ENCODE results near the gene TBL1XR1. TPM values are rescaled to one million over a fixed set of nuclear protein-coding genes. Genes with fewer than 3 reads are reported as not detected.

TBL1XR1 gene
- total and polyA plus RNA-seq, 2 donors (not counting 3 experiments of a cell fraction or from before 2014, with no cell fraction given), result 26.9 to 146 TPM

- no TSS peak for BruUV-seq (replicated peaks)
These were observed 86.9 kb downstream of the TBL1XR1 start for GRCh38 chr3:177110386-177110785.

More at GRCh38 chr3:177110386-177110785, 86.9 kb downstream of the TBL1XR1 start:
- POLR2A ChIA-PET, result no interaction called here
- FAIRE-seq (no peak), DNase-seq (ENCODE audit: low read depth, low spot score) (no peak)
- Histone ChIP-seq H3K4me1 (ENCODE audit: control insufficient read depth, extremely low read depth, insufficient read depth, low read length) (no peaks in the 10 kb centered on the region), H3K4me2 (ENCODE audit: insufficient read depth, low read length) (no peak overlapping the region), H3K27ac (ENCODE audit: insufficient read depth, low read depth, low read length) (no peak overlapping the region), H3K9ac (replicated peaks; ENCODE audit: extremely low read depth, insufficient read depth, low read length) (no peak overlapping the region), H3K9me1 (replicated peaks; ENCODE audit: control insufficient read depth, extremely low read depth, insufficient read depth, low read length) (no peaks in the 10 kb centered on the region), H3K79me2 (ENCODE audit: control insufficient read depth, insufficient read depth, low read length) (peaks cover 97% of the 10 kb centered on the region), H3K27me3 (ENCODE audit: control insufficient read depth in 2 of 2, insufficient read depth in 2 of 2, low read length in 2 of 2) (no peaks in the 10 kb centered on the region), H3K9me3 (replicated peaks; ENCODE audit: control insufficient read depth, insufficient read depth, low read length) (no peaks in the 10 kb centered on the region), H3K4me3 (replicated peaks in 1 of 3; ENCODE audit: insufficient read depth in 1 of 3, low read depth in 1 of 3, low read length in 3 of 3) (no peak overlapping the region), H3K36me3 (ENCODE audit: control insufficient read depth in 2 of 2, extremely low read depth in 1 of 2, insufficient read depth in 2 of 2, low read length in 2 of 2) (no peaks in the 10 kb centered on the region), H4K20me1 (replicated peaks; ENCODE audit: control insufficient read depth, extremely low read depth, insufficient read depth, low read length) (peaks cover 4% of the 10 kb centered on the region), H2AFZ (ENCODE audit: low read depth, low read length) (no peak overlapping the region)
- no peak for TF ChIP-seq MYC (IDR thresholded peaks at IDR 0.05; ENCODE audit: low read depth, low read length)
- no peak for TF ChIP-seq POLR2A (IDR thresholded peaks at IDR 0.05; ENCODE audit: low read depth, low read length)
- TF ChIP-seq POLR2AphosphoS5 (IDR thresholded peaks at IDR 0.05; ENCODE audit: insufficient read depth, low read depth, low read length), result no peak
- TF ChIP-seq, protein P1, sequence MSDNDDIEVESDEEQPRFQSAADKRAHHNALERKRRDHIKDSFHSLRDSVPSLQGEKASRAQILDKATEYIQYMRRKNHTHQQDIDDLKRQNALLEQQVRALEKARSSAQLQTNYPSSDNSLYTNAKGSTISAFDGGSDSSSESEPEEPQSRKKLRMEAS (IDR thresholded peaks at IDR 0.05; ENCODE audit: insufficient read depth, insufficient read length), result no peak
- TF ChIP-seq, protein P2, sequence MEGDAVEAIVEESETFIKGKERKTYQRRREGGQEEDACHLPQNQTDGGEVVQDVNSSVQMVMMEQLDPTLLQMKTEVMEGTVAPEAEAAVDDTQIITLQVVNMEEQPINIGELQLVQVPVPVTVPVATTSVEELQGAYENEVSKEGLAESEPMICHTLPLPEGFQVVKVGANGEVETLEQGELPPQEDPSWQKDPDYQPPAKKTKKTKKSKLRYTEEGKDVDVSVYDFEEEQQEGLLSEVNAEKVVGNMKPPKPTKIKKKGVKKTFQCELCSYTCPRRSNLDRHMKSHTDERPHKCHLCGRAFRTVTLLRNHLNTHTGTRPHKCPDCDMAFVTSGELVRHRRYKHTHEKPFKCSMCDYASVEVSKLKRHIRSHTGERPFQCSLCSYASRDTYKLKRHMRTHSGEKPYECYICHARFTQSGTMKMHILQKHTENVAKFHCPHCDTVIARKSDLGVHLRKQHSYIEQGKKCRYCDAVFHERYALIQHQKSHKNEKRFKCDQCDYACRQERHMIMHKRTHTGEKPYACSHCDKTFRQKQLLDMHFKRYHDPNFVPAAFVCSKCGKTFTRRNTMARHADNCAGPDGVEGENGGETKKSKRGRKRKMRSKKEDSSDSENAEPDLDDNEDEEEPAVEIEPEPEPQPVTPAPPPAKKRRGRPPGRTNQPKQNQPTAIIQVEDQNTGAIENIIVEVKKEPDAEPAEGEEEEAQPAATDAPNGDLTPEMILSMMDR (IDR thresholded peaks at IDR 0.05; ENCODE audit: extremely low read depth in 1 of 2, insufficient read depth in 1 of 2, low read depth in 1 of 2, low read length in 2 of 2), result no peak
- TF ChIP-seq EZH2 (IDR thresholded peaks at IDR 0.05; ENCODE audit: borderline replicate concordance, low read depth, low read length, severe bottlenecking), result no peak
- no peak for TF ChIP-seq JUN (IDR thresholded peaks at IDR 0.05; ENCODE audit: borderline replicate concordance, insufficient read depth, insufficient read length, low read depth)
- no peak for TF ChIP-seq FOS (IDR thresholded peaks at IDR 0.05; ENCODE audit: borderline replicate concordance, insufficient read depth, low read length)
- TF ChIP-seq GATA2 (IDR thresholded peaks at IDR 0.05; ENCODE audit: insufficient read depth, insufficient read length, low read depth, low read length), result no peak
- intact Hi-C loops (cut with micrococcal nuclease), result no loop called here
- dilution Hi-C loops (cut with MboI; ENCODE audit: extremely low pct_ligation_motif_present, low sequenced_read_pairs), result no loop called here
- CTCF ChIA-PET, result no interaction called here

Measured in endothelial cell of umbilical vein (primary cell).